Stimulated activated CD4-positive, alpha-beta T cell treated with anti-CD3 and anti-CD28 coated beads, Interleukin-1b, Interleukin-23, amount 100 ng/mL, for 1 hour (primary cell): Measurements from ENCODE around the gene CACNA1A.
"Not testable (repeated sequence)": the region's sequence is repeated elsewhere in the genome, so short reads cannot be mapped to it uniquely, and the experiment has no call there.

Experiments used
- DNase-seq, 2 donors: peaks; one replicate each; pipeline ENCODE4 v3.0.0-alpha.2; 2020; ENCODE audit warnings: low read depth in 2 of 2

CACNA1A gene

GRCh38 chr19:13281567-13282291 is 224.6 kb downstream of the CACNA1A start:
- DNase-seq = no peak

- peak; percentile 17 to 37 for DNase-seq
These were observed 229.0 kb downstream of the CACNA1A start for GRCh38 chr19:13277104-13277809.

GRCh38 chr19:13275016-13275722 is 231.1 kb downstream of the CACNA1A start:
- no peak for DNase-seq

- DNase-seq = no peak
These were observed 235.7 kb downstream of the CACNA1A start for GRCh38 chr19:13270514-13271105.

- no peak for DNase-seq
These were observed 236.9 kb downstream of the CACNA1A start for GRCh38 chr19:13269348-13269747.

- DNase-seq = no peak
These were observed 238.4 kb downstream of the CACNA1A start for GRCh38 chr19:13267889-13268288.

GRCh38 chr19:13267131-13267530 is 239.1 kb downstream of the CACNA1A start:
- DNase-seq = no peak

GRCh38 chr19:13262450-13262849 is 243.8 kb downstream of the CACNA1A start:
- no peak for DNase-seq

- no peak for DNase-seq
These were observed 245.2 kb downstream of the CACNA1A start for GRCh38 chr19:13260883-13261653.

GRCh38 chr19:13256918-13257317 is 249.4 kb downstream of the CACNA1A start:
- no peak for DNase-seq

GRCh38 chr19:13256398-13256797 is 249.9 kb downstream of the CACNA1A start:
- DNase-seq = not testable (repeated sequence)

- DNase-seq = no peak
These were observed 250.6 kb downstream of the CACNA1A start for GRCh38 chr19:13255719-13256059.

GRCh38 chr19:13255041-13255718 is 251.1 kb downstream of the CACNA1A start:
- DNase-seq = no peak

- DNase-seq = no peak
These were observed 253.5 kb downstream of the CACNA1A start for GRCh38 chr19:13252569-13253335.

GRCh38 chr19:13244920-13245319 is 261.4 kb downstream of the CACNA1A start:
- DNase-seq = no peak

GRCh38 chr19:13241231-13242104 is 264.8 kb downstream of the CACNA1A start:
- no peak for DNase-seq

GRCh38 chr19:13240312-13241022 is 265.8 kb downstream of the CACNA1A start:
- no peak for DNase-seq

- no peak for DNase-seq
These were observed 267.3 kb downstream of the CACNA1A start for GRCh38 chr19:13238891-13239534.
